NCI-H1930 (cell line): Measurements from ENCODE around the gene CACNA1C.

Experiments
- DNase-seq, 2 experiments: peaks; one replicate each; lab custom pipeline; 2025; lab: John Stamatoyannopoulos, UW

Gene CACNA1C

DNA sequence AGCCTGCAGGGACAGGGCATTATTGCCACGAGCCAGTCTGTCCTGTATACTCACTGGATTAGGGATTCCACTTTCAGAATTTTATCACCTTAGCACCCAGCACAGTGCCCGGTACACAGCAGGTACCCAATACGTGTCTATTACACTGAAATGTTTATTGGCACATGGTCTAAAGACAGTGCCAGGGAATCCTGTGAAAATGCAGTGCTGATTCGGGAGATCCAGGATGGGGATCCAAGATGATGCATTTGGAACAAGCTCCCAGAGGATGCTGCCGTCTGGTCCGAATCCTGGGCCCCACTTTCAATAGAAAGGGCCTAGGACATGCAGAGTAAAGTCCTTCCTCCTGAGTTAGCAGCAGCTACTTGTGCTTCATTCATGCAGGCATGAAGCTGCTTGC is 230.7 kb downstream of the CACNA1C start:
- DNase-seq = no peak

DNA sequence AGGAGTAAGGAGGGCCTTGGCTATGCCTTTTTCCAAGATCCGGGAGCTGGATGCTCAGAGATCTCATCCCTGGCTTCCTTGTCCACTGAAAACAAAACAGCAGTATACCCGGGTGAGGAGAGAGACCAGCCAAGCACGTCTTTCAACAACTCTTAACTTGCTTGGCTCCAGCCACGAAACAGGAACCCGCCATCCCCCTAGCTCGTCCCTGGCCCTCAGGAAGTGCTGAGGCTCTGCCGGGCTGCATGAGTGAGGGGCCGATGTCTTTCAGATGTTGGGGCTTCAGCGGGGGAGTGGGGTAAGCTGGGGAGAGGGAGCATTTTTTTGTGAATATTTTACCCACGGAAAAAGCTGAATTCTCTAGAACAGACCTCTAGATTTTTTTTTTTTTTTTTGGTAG is 231.1 kb downstream of the CACNA1C start:
- no peak for DNase-seq

DNA sequence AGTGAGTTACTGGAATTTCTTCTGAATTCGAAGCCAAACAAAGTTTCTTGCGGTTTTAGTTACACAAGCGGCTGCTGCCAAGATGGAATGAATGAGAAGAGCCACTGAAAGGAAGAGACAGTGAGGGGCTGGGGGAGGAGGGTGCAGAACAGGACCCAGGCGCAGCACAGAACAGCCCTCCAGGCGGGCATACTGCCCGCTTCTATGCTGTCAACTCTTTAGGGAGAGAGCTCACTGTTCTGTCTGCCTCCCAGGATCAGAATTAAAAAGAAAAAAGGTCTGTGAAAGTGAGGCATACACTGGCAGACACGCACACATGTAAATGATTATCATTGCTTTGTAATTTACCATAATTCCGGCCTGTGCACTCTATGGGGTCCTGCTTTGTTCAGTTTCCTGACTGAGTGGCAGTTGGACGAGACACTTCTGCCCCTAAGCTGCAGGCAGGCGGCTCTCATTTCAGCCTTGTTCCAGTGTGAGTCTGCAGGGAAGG is 231.6 kb downstream of the CACNA1C start:
- DNase-seq = no peak

DNA sequence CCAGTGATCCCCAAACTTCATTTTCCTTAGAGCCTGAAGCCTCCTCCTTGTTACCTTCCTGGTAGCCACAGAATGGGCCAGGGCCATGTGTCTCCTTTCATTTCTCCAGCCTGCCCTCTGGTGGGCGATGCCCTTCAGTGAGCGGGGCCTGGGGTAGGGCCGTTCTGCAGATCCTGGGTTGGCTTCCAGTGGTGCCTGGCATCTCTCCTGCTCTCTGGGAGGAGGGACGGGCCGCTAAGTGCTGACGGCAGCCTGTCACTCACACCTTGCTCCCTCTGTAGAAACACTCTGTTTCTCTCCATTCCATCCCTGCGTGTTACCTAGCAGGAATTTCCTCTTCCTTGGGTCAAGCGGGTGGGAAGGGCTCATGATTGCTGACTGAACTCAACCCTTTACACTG is 232.1 kb downstream of the CACNA1C start:
- peak; percentile 32 to 64 for DNase-seq

DNA sequence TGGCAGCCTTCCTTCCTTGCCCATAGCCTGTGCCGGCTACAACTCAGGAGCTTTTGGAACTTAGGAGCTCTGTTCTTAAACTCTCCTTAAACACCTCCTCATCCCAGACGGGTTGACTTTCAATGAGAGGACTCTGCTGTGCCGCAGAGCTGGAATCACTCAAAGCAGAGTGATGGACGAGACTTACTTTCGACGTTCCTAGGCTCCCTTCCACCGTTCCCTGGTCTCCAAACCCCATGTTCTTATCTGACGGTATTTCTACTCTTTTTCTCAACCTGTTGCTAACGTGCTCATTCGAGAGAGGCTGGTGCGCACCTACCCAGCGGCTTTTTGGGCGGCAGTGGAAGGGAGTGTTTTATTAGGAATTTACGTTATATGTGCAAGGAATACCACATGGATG is 232.7 kb downstream of the CACNA1C start:
- no peak for DNase-seq

DNA sequence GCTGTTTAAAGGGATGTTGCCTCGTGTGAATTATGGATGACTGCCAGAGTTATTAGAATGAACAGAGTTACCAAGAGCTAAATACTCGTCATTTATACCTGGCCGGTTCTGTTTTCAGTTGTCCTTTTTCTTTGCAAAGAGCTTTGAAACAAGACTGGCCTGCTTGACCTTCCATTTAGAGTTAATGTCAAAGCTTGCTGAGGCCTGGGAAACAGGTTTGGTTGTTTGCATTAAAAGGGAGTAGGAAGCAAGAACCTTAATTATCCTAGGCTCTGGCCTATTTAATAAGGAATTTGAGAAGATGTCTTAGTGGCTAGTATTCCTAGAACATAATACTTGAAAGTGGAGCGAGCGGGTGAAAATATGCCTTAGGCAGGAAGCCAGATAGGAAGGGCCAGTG is 233.3 kb downstream of the CACNA1C start:
- DNase-seq = no peak

DNA sequence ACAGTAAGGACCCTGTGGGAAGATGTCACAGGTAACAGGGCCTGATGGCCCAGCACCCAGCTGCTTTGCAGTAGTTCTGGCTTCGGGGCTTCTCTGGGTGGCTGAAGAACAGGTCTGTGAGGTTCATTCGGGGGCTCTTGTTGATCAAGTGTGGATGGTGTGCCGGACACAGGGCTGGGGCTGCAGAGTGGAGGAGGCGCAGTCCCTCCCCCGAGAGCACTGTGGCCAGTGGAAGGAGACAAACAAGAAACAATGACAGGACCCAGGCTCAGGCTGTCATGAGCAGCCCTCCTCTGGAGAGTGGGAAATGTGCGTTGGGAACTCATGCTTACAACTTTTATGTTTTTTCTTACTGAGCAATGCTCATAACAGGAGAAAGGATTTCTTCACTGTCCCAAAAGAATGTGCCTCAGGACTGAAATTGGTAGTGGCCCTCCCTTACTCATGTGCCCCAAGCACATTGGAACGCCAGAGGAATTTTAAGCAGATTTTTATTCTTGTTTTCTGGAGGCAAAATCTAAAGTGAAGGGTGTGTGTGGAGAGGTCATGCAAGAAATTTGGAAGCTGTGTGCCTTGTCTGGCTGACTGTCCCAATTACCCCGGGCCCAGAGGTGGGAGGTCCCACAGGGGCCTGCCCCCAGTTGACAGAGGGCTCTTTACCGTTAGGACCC is 233.8 kb downstream of the CACNA1C start:
- no peak for DNase-seq

DNA sequence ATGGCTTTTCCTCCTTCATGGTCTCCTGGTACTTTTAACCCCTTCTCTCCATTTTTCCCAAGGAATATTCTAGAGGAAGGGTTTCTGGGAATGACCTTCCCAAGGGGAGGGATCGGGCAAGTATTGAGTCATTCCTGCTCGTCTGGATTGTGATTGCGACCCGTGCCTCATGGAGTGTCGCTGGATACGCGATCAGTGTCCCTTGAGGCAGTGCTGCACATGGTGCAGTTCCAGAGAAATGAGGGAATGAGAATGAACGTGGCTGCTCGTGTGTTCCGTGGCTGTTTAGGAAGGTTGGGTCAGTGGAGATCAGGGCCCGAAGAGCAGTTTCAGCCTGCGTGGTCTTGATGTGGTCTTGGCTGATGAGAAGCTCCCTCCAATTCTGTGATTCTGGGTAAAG is 234.4 kb downstream of the CACNA1C start:
- DNase-seq = no peak

DNA sequence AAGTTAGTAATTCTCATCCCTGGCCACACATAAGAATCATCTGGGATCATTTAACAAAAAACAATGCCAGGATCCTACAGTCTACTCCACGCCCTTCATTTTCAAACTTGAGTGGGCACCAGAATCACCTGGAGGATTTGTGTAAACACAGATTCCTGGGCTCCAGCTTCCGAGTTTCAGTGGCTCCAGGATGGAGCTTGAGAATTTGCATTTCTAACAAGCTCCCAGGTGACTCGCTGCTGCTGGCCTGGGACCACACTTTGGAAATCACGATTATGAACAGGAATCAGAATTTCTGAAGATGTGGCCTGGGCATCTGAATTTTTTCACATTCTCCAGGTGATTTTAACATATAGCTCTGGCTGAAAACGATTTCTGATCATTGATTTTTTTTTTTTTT is 234.8 kb downstream of the CACNA1C start:
- DNase-seq = no peak

DNA sequence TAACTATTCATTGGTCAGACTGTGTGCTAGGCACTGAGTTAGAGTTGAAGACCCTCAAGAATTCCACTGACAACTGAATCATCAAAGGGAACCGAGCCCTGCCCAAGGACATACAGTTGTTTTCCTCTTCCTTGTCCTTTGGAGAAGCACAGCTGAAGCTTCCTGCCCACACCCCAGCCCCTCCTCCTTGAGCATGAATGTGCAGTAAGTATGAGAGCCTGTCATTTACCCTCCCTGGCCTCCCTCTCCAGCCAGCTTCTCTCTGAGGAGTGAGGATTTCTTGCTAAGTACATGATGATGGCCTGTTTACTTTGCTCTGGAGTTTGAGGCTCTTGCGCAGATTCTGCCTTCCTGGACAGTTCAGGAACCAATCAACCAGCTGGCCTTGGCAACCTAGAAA is 235.2 kb downstream of the CACNA1C start:
- no peak for DNase-seq

DNA sequence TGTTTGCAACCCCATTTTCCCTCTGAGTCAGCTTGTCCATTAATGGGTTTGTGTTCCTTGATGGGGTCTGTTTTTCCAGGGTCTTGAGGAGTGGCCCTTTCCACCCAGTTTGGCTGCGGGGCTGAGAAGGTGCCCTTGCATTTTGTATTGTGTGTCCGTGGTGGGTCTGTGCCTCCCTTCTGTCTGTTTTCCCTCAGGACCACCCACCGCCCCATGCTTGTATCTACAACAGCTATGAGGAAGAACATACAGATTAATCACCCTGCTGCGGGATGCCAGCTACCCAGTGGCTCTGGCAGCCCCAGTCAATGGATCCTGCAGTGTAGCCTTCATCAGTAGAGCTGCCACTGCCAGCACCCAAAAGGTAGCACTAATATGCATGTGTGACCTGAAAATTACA is 235.7 kb downstream of the CACNA1C start:
- no peak for DNase-seq

DNA sequence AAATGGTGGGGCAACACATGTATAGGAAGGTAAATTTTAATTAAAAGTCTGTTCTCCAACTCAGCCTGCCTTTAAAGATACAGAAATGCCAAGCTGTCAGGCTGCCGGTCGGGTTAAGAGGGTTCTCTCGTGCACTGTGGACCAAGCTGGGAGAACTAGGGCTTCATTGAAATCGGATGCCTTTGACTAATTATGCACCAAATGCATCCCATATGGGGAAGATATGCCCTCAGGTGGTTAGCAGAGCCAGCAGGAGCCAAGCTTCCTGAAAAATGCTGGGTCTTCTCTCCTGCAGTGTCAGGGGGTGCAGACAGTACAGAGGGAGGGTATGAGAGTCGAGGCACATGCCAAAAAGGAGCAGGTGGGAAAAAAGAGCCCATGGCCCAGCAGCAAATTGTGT is 236.1 kb downstream of the CACNA1C start:
- DNase-seq = no peak

DNA sequence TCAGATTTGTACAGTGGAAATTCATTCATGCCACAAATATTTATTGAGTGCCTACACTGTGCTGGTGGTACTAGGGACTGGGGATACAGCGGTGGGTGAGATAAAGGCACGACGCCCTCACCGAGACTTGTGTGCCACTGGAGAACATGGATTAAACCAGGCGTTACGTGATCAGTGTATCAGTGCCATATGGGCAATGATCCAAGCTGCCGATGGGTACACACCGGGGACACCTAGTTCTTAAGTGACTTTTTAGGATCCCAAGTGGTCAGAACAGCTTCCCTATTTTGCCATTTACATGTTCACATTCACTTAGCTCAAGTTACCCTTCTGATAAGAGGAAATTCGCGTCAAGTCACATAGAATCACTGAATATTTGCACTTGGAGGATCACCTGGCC is 236.7 kb downstream of the CACNA1C start:
- no peak for DNase-seq

DNA sequence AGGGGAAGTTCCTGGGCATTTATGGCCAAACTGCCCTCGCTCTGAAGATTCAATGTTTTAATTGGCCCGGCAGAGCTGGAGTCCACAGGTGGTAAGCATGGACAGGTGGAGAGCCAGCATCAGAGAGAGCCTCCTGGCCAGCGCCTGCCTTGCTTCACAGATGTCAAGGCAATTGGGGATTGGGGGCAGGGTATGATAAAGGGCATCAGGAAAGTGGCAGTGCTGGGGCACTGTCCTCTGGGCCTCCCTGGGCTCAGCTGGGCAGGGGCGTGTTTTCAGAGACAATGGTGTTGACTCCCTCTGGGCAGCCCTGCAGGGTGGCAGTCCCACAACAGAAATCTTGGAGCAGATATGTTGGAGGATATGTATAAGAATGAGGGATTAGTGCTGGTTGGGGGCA is 237.3 kb downstream of the CACNA1C start:
- no peak for DNase-seq

DNA sequence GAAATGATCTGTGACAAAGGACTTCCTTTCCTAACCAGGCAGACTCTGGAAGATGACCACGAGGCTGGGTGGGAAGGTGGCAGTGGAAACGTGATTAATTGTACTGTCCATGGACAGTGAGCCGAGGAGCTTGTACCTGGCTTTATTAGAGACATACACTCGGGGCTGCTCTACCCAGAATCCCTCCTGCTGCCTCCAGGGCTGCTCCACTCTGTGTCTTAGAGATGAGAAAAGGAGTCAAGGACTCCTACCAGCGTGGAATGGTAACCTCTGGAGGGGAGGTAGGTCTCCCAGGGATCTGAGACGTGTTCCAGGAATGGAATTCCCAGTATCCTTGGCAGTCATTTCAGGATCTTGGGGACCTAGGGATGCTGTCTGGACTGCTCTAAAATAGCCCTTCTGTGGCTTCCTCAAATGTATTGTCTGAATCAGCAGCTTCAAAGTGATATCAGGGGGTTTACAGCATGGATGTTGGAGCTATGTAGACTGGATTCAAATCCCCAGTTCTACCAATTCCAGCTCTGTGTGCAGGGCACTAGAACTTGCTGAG is 237.8 kb downstream of the CACNA1C start:
- DNase-seq = no peak

DNA sequence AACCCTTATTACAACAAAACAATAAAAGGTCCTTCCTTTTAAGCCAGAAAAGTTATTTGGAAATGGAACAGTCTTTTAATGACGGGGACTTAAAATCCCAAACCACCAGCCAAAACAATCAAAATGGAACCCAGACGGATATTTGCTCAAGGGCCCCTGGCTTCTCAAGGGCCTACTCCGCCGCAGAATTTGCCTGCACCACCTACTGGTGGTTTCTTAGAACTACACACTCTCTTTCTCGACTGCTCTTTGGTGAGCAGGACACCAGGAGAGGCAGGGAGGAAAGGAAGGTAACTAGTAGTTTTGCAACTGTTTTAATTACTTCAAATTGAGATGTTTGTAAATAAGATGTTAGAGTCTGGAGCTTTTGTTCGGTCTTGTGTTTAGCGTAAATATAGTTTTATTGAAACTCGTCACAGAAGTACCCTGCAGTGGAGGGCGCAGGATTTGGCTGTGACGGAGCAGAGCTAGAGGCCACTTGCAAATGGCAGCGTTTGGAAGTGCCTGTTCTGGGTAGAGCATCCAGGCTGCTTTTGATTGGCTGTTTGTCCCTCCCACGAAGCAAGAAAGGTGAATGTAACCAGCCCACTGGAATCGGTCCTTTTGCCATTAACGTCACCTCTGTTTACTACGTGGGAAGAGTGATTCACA is 238.5 kb downstream of the CACNA1C start:
- peak in 1 of 2 experiments; percentile 41 for DNase-seq

DNA sequence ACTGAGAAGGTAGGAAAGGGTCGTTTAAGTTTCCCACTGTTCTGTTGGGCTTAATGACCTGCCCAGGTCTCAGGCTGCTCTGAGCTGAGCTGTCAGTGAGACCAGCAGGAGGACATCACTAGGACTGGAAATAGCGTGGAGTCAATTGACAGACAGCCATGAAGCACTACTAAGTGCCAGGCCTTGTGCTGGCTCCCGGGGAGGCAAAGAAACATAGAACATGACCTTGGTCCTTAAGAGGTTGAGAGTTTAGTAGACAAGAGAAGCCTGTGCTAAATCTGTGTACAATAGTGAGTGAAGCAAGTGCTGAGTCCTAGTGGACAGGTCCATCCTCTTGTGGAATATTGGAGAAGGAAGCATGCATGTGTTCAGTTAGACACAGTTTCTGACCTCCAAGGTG is 239.2 kb downstream of the CACNA1C start:
- DNase-seq = no peak

DNA sequence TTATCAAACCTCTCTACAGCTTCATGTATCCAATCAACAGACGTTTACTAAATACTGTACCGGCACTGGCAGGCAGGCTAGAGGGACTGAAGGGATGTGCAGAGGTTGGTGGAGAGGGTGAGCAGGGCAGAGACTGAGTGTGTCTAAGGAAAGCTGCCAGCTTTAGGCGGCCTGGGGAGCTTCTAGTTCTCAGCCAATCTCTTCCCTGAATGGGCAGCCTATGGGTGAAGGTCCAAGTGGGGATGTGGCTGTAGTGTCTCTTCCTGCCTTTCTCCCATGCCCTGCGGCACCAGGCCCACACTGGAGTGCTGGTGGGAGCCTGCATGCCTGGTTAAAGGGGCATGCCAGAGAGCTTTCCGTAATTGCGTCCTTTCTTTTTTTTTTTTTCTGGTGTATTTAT is 239.8 kb downstream of the CACNA1C start:
- no peak for DNase-seq

DNA sequence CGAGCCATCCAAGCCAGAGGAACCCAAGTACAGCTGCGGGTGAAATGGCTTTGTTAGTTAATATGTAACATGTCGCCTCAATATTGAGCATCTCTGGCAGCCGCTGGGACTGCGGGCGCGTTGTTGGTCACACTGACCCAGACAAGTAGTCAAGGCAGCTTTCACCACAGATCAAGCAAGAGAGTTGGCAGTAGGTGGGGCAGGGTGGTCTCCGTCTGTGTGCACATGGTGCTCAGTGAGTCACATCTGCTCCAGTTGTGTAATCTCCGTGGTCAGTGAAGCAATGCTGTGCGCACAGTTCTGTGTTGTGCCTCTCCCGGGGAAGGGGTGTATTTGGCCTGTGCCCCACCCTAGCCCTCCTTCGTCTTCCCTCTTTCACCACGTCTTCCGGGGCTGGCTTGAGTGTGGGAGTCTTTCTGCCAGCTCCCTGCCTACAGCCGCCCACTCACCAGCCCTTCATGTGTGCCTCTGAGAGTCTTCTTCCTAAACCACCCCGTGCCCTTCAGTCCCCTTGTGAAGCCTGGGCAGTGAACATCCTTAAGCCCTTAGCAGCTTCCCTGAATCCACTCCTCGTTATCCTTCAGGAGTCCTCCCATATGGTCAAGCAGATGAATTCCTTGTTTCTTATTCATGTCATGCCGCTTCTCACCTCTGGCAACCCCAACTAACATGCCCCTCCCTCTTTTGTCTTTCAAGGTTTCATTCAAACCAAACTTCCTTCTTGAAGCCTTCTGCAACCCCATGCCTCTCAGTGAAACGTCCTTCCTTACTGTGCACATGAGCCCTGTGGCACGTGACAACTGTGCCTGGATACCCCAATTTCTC is 242.1 kb downstream of the CACNA1C start:
- no peak for DNase-seq

DNA sequence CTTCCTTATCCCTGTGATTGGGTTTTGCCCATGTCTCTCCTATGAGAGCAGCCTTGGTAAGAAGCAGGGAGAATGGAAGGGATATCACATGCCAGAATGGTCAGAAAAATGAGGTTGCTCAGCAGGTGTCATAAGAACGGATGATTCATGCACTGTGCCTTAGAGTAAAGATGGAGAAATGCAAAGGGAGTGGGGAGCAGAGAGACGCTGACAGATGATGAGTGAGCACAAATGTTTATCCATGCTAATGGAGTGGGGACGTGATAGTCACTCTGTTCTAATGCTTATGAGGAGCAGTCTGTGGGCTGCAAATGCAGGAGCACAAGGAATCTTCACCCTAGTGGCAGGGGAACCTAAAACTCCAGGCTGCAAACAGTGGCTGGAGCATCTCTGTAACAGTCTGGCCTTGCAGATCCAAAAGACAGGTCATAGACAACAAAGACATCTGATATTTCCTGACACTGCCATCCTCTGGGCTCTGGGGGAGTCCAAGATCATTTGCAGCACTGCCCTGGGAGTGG is 243.2 kb downstream of the CACNA1C start:
- no peak for DNase-seq

DNA sequence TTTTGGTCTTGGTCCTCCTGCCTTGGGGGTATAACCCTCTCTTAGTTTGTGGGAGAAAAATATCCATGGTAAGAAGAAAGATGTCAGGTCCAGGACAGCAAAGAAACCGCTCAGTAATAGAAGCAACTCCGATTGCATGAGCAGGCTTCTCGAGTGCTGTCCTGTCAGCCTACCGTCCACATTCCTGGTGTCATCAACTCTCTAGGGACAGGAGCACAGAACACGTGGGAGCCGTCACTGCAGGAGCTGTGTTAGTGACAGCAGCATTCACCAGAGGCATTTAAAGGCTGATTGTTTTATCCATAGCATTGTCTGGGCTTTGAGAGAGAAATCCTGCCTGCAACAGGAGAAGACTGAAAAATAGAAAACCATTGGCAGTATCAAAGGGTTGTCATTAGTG is 244.2 kb downstream of the CACNA1C start:
- no peak for DNase-seq

DNA sequence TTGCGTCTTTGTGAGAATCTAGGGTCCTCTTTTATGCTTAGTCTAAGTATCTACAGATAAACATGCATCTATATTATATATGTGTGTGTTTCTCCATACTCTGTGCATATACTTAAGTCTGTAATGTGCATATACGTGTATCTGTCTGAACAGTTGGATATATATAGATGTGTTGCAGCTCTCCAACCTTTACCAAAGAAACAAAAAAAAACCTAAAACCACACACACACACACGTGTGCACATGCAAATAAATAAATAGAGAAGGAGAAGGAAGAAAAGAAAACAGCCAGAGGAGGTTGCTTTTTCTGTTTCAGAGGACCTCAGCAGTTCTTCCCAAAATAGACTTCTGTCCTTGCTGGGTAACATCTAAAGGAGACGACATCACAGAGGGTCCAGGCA is 244.9 kb downstream of the CACNA1C start:
- DNase-seq = no peak
